Left renal pelvis (tissue), 4 donors: ENCODE results near the gene ATMIN. TPM values are rescaled to one million over a fixed set of nuclear protein-coding genes. Genes with fewer than 3 reads are reported as not detected.

Experiments
- DNase-seq, 4 donors: peaks; one replicate each; pipeline ENCODE4 v3.0.0-alpha.2; 2013; ENCODE audit warnings: low read depth in 4 of 4, low spot score in 3 of 4
- polyA plus RNA-seq, 4 donors: library from polyadenylated mRNA; unstranded; fragments of 120-200 nt; gene quantifications; one replicate each; pipeline ENCODE4 v1.2.1, GENCODE V29; 2013; ENCODE audit not compliant: insufficient read length in 4 of 4

ATMIN gene
- polyA plus RNA-seq, 4 donors, result 44.0 to 48.7 (median 47.4) TPM

DNA sequence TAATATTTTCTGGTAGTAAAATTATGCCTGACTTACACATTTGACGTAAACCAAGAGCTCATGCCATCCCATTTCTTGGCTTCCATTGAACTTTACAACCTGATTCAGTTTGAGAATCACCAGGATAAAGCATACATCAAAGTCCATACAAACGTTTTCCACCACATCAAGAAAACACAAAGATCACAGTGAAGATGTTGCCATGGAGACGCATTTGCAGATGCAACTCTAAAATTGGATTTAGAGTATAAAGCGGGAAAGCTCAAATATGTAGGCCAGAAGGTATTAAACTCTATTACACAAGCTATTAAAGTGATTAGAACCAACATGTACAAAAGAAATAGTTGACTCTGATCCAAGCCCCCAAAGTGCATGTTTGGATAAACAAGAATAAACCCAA lies 31.0 kb downstream of the ATMIN start:
- no peak for DNase-seq

DNA sequence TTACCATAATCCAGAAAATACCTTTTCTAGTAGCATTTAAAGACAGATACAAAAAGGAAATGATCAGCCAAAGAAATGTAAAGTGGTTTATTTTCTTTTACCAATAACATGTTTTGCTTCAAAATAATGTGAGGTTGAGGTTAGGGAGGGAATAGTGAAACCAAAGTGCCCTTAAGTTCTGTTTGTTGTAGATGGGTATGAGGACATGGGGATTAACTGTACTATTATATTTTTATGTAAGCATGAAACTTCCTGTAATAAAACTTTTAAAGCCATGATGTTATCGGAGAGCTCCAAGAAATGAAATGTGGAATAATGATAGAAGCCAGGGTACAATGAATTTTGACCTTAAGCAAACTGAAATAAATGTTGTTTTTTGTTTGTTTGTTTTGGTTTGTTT lies 31.5 kb downstream of the ATMIN start:
- no peak for DNase-seq

DNA sequence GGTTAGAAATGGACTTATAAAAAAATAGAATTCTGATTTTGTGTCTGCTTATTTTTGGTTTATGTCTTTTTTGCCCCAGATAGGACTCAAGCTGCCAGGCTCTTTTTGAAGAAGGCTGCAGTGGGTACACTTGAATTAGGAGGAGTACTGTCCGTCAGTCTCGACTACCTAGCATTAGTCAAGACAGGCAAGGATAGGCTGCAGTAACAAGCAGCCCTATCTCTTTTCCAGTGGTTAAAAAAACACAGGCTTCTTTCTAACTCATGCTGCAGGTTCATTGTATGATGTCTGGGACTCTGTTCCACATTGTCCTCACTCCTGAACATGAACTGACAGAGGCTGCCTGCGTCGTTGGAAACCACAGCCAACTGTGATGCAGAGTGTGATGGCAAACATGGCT lies 33.4 kb downstream of the ATMIN start:
- DNase-seq, result no peak

DNA sequence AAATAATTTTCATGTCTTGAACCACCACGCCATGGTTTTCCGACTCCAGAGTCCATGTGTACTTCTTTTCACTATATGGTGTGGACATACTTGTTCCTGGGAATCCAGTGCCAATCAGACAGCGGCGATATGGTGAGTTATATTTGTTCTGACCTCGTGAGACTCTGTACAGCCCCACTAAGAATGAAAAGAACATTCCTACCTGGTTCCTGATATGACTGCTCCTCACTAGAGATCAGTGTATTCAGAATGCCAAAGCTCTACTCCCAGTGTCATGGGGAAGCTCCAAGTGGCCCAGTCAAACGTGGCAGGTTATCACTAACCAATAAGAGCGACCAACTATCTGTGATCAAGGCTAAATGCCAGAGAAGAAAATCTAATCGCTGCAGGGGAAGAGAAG lies 35.3 kb downstream of the ATMIN start:
- no peak for DNase-seq

DNA sequence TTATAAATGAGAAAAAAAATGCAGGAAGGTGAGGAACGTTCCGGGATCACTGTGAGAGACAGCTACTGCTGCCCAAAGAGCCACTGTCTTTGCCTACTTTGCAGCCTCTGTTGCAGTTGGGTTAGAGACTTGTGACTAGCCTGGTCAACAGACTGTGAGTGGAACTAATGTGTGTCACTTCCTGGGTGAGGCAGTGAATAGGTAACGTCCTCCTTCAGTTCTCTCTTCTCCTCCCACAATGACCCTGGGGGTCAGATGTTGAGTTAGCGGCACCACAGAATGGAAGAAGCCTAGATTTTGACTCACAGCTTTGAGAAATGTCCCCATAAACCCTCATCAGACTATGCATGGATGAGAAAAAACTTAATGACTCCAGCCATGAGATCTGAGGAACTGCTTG lies 36.2 kb downstream of the ATMIN start:
- no peak for DNase-seq

DNA sequence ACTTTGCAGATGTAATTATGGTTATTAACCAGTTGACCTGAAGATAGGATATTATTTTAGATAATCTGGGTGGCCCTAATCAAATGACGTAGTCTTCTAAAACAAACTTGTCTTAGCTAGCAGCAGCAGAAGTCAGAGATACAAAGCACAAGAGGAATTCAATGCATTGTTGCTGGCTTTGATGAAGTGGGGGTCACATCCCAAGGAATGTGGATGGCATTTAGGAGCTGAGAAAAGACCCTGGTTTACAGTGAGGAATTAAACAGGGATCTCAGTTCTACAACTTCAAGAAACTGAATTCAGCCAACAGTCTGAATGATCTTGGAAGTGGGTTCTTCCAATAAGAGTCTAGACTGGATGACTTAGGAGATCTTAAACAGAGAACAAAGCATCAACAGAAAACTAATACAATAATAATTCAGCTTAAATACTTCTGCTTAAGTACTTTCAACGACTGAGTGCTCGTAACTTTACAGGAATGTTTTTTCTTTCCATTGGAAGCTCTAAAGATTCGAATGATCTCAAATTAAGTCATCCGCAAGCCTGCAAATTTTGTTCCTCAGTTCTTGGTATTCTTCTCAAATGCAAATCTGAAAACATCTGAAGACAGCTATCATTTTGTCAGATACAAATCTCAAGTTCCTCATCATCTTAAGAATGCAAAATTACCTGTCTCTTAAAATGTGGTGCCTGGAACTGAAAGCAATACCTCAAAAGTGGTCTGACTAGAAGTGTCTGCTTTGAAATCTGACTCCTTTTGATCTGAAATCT lies 38.1 kb downstream of the ATMIN start:
- no peak for DNase-seq

DNA sequence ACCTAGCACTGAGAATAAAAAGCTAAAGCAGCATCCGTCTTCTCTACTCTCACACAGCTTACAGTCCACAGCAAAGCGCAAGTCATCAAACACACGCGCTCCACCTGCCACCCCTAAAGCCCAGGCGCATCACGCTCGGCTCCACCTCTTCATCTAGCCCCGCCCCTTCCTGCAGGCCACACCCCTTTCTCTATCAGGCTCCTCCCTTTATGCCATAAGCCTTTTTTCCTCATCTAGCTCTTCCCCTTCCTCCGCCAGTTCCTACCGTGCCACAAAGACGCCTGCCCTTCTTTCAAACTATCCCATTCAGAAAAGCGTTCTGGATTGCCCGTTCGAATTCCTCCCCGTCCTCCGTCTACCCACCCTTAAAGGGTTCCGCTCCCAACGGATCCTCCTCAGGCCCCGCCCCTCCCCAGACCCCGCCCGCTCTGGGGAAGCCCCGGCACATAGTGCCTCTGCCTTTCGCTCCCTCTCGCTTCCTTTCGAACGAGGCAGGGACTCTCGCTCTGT lies 41.0 kb downstream of the ATMIN start:
- DNase-seq, result peak in 2 of 4 donors; percentile 75 to 93

DNA sequence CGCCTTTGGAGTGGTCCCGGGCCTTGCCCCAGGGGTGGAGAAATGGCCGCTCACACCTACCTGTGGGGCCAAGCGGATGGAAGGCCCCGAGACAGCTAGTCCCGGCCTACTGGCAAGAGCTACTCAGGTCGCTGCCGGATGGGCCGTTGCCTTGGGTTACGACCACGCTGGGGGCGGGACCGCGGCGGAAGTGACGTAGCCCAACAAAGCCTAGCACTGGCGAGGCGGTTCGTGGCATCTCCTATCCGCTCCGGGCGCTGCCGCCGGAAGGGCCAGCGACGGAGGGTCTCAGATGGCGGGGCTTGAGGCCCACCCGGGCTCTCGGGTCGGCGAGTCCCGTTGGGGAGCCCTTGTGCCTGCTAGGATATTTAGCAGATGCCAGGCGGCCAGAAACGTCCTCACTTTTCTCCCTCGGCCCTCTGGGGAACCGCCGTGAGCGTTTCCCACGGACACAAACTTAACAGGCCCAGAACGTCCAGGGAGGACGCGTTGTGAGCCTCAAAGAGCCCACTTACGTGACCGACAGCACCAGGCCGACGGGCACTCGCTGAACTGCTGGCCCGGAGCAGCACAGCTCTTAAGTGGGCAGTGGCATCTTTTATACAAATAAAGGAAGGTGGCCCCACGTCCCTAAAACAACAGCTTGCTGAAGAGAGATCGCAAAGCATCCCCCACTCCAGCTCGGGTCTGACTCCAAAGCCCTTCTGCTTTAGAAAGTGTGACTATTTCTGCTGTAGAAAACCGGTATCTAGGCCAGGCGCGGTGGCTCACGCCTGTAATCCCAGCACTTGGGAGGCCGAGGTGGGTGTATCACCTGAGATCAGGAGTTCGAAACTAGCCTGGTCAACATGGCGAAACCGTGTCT lies 41.7 kb downstream of the ATMIN start, which contains the start of gene C16orf46:
Gene C16orf46 (minus strand): TSS at position 163 of the 865 bp plus-strand sequence. CDS start 13,283 bp downstream, outside the sequence.
- DNase-seq, result peak; percentile 92 to 95 (median 94)

DNA sequence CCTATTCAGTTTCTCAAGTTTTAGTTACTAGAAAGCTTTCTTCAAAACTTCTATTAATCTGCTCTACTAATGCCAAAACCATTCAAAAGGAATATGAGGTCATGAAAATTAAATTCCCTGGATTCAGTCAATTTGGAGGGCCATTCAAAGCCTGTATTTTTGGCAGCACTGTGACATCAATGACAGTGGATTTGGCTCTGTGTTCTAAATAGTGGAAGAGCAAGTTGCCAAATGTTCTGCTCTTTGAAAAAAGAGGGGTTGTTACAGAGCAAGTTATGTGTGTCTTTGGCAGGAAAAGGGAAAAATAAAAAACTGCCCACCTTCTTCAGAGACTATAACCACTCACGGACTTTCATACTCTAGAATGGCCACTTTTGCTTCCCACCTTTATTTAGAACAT lies 44.6 kb downstream of the ATMIN start:
- no peak for DNase-seq

DNA sequence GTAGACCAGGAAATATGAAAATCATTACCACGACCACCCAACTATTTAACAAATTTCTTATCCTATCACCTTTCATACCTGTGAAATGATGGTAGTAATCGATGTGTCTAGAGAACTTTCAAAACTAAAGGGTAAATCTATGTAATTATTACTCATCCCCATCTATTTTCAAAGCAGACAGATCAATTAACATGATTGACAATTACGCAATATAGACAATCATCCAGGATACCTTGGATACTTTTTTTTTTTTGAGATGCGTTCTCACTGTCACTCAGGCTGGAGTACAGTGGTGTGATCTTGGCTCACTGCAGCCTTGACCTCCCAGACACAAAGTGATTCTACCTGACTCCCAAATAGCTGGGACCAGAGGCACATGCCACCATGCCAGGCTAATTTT lies 45.4 kb downstream of the ATMIN start:
- DNase-seq, result no peak

DNA sequence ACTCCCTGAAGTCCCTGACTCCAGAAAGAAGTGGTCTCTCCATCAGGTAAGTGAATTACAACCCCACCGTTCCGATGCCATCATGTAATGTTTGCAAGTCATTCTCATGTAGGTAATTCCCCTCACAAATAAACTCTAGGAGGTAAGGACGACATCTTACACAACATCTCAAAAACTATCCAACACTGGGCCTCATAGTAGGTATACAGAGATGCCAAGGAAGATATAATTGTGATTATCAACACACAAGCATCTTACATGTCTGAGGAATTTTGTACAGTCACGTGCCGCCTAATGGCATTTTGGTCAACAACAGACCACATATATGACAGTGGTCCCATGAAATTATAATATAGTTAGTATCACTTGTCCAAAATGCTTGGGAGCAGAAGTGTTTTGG lies 53.2 kb downstream of the ATMIN start:
- DNase-seq, result no peak

DNA sequence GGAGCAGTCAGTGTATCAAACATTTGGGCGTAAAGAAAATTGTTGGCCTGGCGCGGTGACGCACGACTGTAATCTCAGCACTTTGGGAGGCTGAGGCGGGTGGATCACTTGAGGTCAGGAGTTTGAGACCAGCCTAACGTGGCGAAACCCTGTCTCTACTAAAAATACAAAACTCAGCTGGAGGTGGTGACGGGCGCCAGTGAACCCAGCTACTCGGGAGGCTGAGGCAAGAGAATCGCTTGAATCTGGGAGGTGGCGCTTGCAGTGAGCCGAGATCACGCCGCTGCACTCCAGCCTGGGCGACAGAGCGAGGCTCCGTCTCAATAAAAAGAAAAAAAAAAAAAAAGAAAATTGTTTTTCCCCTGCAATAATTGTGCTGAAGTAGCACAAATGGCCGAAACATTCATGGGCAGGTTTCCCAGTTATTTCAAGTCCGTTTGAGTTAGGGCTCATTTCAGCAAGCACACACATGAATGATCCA lies 59.2 kb downstream of the ATMIN start:
- no peak for DNase-seq

DNA sequence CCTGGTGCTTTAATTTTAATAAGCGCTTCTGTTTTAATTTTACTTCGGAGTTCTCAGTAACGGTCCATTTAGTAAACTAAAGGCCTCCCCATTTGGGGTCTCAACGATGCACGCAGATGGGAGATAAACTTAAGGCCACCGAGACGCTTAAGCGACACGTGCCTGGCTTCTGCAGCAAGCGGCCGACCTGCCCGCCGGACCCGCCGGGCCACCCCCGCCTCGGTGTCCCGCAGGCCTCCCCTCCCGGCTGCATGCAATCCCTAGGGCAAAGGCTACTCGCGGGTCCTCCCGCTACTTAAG lies 60.0 kb downstream of the ATMIN start:
- peak in 2 of 4 donors; percentile 20 to 22 for DNase-seq

DNA sequence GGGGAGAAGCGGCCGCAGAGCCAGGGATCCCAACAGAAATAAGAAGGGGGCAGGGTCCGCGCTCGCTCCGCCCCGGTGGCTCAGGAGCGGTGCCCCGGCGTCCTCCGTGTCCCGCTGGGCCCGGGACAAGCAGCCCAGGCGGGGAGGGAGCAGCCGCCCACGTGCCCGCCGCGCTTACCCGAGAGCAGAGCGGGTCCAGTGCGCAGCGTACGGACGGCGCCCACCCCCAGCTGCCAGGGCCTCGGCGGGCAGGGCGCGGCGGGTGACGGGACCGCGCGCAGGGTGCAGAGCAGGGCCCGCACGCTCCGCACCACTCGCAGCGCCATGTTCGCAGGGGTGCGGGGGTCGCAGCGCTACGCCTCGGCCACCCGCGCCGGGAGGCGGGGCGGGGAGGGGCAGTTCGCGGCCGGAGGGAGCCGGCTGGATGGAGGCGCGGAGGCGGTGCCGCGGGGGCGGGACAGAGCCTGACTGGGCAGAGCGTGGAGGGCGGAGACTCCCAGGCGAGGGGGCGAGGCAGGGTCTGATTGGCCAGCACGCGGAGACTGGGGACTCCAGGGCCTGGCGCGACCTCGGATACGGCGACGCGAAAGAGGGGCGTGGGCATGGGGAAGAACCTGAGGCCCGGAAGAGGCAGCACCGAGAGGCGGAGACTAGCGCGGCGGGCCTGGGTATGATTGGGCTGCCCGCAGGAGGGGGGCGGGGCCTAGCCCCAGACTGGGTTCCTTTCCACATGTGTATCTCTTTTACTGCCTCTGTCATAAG lies 60.5 kb downstream of the ATMIN start, which contains the start of gene GCSH:
Gene GCSH (minus strand): TSS at position 443 of the 762 bp plus-strand sequence. CDS start 117 bp downstream, at position 326.
- peak; percentile 93 to 97 (median 96) for DNase-seq

DNA sequence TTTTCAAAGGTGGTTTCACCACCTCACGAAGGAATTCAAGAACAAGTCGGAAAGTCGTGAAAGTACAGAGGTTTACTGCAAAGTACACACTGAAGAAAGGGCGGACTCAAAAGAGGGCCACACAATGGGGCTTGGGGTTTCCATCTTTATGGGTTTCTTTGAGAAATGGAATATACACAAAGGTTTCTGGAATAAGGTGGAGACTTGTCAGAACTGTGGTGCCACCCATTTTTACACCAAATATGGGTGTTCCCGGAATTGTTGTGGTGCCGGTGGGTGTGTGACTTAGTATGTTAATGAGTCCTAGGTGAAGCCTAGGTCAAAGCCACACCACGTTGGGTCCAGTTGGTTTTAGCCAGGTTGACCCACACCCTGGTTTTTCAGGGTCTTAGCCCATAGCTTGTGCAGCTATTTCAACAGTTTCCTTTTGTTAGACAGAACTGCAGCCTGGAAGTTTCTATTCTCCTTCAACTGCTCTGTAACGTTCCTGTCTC lies 61.1 kb downstream of the ATMIN start:
- DNase-seq, result no peak

Other genes starting within 250 kb of the ATMIN start
- gene CDYL2, start 231.2 kb upstream of the ATMIN start, polyA plus RNA-seq, result 1 to 10 TPM; 6.5 to 7.3 (median 7.2) TPM
- gene CMC2, start 29.0 kb upstream of the ATMIN start, polyA plus RNA-seq, result 10 to 100 TPM; 47.1 to 71.1 (median 64.7) TPM
- 10 to 100 TPM; 21.9 to 24.4 (median 23.1) TPM for gene CENPN, start 28.6 kb upstream of the ATMIN start, polyA plus RNA-seq
- 1 to 10 TPM in 3 of 4 donors, under 1 TPM in 1; 0.71 to 2.4 (median 1.7) TPM for gene C16orf46, start 41.4 kb downstream of the ATMIN start, polyA plus RNA-seq
- 100 to 1,000 TPM in 2 of 4 donors, 10 to 100 TPM in 2; 53.1 to 117 (median 94.3) TPM for gene GCSH, start 60.6 kb downstream of the ATMIN start, polyA plus RNA-seq
- gene BCO1, start 202.8 kb downstream of the ATMIN start, polyA plus RNA-seq, result 1 to 10 TPM in 3 of 4 donors, not detected in 1; 2.0 to 2.6 (median 2.5) TPM